Ishikawa (cell line): ENCODE measurements around the gene PNRC2.

Experiments
- CEBPB ChIP-seq: IDR thresholded peaks from 2 replicates; pipeline ENCODE4 v1.6.1; 2012
- CREB1 ChIP-seq: IDR thresholded peaks from 2 replicates; pipeline ENCODE4 v1.6.1; 2012; ENCODE audit warnings: low read depth
- EGR1 ChIP-seq: IDR thresholded peaks from 2 replicates; pipeline ENCODE4 v1.6.1; 2012
- EP300 ChIP-seq: IDR thresholded peaks from 2 replicates; pipeline ENCODE4 v1.6.1; 2012; ENCODE audit warnings: borderline replicate concordance
- FOXM1 ChIP-seq: IDR thresholded peaks from 2 replicates; pipeline ENCODE4 v1.6.1; 2012; ENCODE audit warnings: low read depth, borderline replicate concordance
- NFIC ChIP-seq: IDR thresholded peaks from 2 replicates; pipeline ENCODE4 v1.6.1; 2012
- RAD21 ChIP-seq: IDR thresholded peaks from 2 replicates; pipeline ENCODE4 v1.6.1; 2012; ENCODE audit warnings: low read depth
- TAF1 ChIP-seq: IDR thresholded peaks from 2 replicates; pipeline ENCODE4 v1.6.1; 2012; ENCODE audit warnings: low read depth, mild to moderate bottlenecking
- TCF12 ChIP-seq: IDR thresholded peaks from 2 replicates; pipeline ENCODE4 v1.6.1; 2012; ENCODE audit warnings: low read depth
- TEAD4 ChIP-seq: IDR thresholded peaks from 2 replicates; pipeline ENCODE4 v1.6.1; 2012
- YY1 ChIP-seq: IDR thresholded peaks from 2 replicates; pipeline ENCODE4 v1.6.1; 2012; ENCODE audit warnings: low read depth
- ZBTB7A ChIP-seq: IDR thresholded peaks from 2 replicates; pipeline ENCODE4 v1.6.1; 2012; ENCODE audit warnings: low read depth
- TF ChIP-seq, protein P1 (sequence below): IDR thresholded peaks from 2 replicates; pipeline ENCODE4 v1.6.1; 2012
- TF ChIP-seq, protein P2 (sequence below): IDR thresholded peaks from 2 replicates; pipeline ENCODE4 v1.6.1; 2012
- TF ChIP-seq, protein P3 (sequence below): IDR thresholded peaks from 2 replicates; pipeline ENCODE4 v1.6.1; 2012; ENCODE audit warnings: low read depth, mild to moderate bottlenecking

PNRC2 gene, protein sequence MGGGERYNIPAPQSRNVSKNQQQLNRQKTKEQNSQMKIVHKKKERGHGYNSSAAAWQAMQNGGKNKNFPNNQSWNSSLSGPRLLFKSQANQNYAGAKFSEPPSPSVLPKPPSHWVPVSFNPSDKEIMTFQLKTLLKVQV

DNA sequence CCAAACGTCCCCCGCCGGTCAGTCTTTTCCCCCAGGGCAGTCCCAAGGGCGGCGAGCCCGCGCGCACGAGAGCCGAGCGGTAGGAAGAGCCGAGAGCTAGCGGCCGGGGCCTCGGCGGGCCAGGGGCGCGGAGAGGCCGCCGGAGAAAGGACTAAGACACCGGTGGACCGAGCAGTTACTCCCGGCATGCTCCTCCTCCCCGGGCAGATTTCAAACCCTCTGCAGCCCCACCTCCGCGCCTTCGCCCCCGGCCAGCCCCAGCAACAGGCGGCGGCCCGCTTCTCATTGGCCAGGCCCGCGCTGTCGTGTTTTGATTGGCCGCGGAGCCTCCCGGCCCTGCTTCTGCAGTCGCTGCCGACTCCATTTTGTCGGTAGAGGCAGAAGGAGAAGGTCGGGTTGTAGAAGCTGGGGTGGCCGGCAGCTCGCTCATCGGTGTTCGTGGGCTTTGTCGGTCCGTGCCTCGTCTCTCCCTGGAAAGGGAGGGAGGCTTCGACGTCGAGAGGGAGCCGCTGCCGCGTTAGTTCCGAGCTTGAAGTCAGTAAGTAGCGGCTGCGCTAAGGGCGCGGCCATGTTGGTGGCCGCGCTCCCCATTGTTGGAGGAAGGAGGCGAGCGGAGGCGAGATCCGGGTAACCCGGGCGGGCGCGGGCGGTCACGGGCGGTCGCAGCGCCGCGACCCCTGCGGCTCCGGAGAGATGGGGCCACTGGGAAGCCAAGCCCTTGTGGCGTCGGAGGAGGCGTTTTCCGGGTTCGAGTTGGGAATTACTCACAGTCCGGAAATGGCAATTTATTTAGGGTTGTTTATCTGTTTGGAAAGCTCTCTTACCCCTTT is at the start of gene PNRC2:
TSS of gene PNRC2 (plus strand) at position 368 of the 830 bp plus-strand sequence. CDS start 1,630 bp downstream, outside the sequence.
- TF ChIP-seq TAF1: peak; percentile 98
- peak; percentile 58 for TF ChIP-seq EGR1
- TF ChIP-seq, protein P1, sequence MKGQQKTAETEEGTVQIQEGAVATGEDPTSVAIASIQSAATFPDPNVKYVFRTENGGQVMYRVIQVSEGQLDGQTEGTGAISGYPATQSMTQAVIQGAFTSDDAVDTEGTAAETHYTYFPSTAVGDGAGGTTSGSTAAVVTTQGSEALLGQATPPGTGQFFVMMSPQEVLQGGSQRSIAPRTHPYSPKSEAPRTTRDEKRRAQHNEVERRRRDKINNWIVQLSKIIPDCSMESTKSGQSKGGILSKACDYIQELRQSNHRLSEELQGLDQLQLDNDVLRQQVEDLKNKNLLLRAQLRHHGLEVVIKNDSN: no peak
- TF ChIP-seq CEBPB: no peak
- TF ChIP-seq CREB1: peak; percentile 44; the same call in 1 of the 2 replicates
- TF ChIP-seq NFIC: no peak
- TF ChIP-seq TCF12: no peak
- no peak for TF ChIP-seq ZBTB7A
- TF ChIP-seq, protein P2, sequence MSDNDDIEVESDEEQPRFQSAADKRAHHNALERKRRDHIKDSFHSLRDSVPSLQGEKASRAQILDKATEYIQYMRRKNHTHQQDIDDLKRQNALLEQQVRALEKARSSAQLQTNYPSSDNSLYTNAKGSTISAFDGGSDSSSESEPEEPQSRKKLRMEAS: no peak
- TF ChIP-seq RAD21: no peak
- TF ChIP-seq FOXM1: peak; percentile 66; the same call in 1 of the 2 replicates
- TF ChIP-seq, protein P3, sequence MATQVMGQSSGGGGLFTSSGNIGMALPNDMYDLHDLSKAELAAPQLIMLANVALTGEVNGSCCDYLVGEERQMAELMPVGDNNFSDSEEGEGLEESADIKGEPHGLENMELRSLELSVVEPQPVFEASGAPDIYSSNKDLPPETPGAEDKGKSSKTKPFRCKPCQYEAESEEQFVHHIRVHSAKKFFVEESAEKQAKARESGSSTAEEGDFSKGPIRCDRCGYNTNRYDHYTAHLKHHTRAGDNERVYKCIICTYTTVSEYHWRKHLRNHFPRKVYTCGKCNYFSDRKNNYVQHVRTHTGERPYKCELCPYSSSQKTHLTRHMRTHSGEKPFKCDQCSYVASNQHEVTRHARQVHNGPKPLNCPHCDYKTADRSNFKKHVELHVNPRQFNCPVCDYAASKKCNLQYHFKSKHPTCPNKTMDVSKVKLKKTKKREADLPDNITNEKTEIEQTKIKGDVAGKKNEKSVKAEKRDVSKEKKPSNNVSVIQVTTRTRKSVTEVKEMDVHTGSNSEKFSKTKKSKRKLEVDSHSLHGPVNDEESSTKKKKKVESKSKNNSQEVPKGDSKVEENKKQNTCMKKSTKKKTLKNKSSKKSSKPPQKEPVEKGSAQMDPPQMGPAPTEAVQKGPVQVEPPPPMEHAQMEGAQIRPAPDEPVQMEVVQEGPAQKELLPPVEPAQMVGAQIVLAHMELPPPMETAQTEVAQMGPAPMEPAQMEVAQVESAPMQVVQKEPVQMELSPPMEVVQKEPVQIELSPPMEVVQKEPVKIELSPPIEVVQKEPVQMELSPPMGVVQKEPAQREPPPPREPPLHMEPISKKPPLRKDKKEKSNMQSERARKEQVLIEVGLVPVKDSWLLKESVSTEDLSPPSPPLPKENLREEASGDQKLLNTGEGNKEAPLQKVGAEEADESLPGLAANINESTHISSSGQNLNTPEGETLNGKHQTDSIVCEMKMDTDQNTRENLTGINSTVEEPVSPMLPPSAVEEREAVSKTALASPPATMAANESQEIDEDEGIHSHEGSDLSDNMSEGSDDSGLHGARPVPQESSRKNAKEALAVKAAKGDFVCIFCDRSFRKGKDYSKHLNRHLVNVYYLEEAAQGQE: 0 out of 2 replicates have a peak, but pooled peaks have one; percentile 12
- TF ChIP-seq TEAD4: peak; percentile 51; the same call in 1 of the 2 replicates
- TF ChIP-seq EP300: peak; percentile 63; the same call in 1 of the 2 replicates
- peak; percentile 93 for TF ChIP-seq YY1

DNA sequence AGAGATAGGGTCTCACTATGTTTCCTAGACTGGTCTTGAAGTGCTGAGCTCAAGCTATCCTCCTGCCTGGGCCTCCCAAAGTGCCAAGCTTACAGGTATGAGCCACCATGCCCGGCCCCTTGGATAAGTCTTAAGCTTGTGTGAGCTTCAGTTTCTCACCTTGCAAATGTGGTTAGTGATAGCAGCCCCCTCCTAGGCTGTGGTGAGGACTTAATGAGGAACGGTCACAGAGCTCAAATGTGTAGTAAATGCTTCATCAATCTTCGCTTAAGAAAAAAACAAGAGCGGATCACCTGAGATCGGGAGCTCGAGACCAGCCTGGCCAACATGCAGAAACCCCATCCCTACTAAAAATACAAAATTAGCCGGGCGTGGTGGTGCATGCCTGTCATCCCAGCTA is 49.5 kb upstream of the PNRC2 start:
- TF ChIP-seq, protein P3: no peak
- TF ChIP-seq RAD21: no peak
- TF ChIP-seq, protein P2: no peak
- TF ChIP-seq CREB1: no peak
- no peak for TF ChIP-seq TAF1
- TF ChIP-seq, protein P1: no peak
- TF ChIP-seq EGR1: no peak
- TF ChIP-seq TEAD4: no peak
- TF ChIP-seq CEBPB: no peak
- TF ChIP-seq YY1: no peak
- no peak for TF ChIP-seq TCF12
- no peak for TF ChIP-seq FOXM1
- TF ChIP-seq NFIC: no peak
- TF ChIP-seq EP300: no peak
- TF ChIP-seq ZBTB7A: no peak

DNA sequence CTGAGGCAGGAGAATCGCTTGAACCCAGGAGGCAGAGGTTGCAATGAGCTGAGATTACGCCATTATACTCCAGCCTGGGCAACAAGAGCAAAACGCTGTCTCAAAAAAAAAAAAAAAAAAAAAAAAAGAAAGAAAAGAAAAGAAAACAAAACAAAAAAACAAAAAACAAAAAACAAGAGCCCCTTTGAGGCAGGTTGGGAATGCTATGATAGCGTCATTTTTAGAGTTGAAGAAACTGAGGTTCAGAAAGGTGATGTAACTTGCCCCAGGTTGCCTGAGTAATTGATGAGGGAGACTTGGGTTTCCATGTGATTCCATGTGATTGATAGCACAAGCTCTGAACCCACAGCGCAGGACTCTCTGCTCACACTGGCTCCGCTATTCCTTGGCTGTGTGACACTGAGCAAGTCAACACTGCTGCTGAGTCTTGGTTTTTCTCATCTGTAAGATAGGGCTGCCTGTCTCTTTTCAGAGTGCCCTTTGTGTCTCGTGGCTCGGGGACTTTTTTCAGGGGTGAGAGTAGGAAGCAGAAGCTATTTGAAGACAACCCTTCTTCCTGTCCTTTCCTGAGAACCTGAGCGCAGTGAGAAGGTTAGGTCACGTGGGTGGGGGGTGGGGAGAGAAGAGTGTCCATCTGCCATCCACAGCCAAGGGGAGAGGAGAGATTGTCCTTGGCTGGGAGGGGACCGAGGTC is 48.9 kb upstream of the PNRC2 start:
- TF ChIP-seq, protein P1: peak; percentile 35; the same call in 1 of the 2 replicates
- TF ChIP-seq, protein P2: no peak

DNA sequence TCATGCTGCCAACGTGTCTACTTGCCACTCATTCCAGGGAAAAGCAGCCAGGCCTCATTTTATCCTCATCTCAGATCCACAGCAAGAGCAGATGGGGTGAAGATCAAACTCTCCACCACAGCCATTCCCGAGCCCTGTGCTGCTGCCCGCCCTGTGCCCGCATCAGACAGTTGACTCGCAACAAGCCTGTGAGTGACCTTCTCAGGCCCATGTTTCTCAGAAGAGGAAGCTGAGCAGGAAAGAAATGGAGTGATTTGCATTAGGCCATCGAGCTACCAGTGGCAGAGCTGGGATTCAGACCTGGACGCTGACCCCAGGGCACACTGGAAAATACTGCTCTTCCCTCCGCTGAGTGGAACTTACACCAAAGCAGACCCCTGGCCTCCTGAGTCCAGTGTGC is 47.7 kb upstream of the PNRC2 start:
- no peak for TF ChIP-seq TEAD4
- TF ChIP-seq, protein P3: no peak
- TF ChIP-seq NFIC: no peak
- no peak for TF ChIP-seq TAF1
- no peak for TF ChIP-seq YY1
- no peak for TF ChIP-seq ZBTB7A
- TF ChIP-seq EGR1: no peak
- TF ChIP-seq, protein P2: no peak
- TF ChIP-seq, protein P1: no peak
- TF ChIP-seq FOXM1: no peak
- TF ChIP-seq TCF12: no peak
- no peak for TF ChIP-seq CEBPB
- TF ChIP-seq CREB1: no peak
- no peak for TF ChIP-seq RAD21
- TF ChIP-seq EP300: no peak
